Measurements from ENCODE around the gene EPHA7. TPM values are rescaled to one million over a fixed set of nuclear protein-coding genes. Genes with fewer than 3 reads are reported as not detected.

Gene EPHA7
- total and polyA plus RNA-seq, 2 experiments from 2014 or later, result 6.9 to 19.2 TPM

- H3K36me3 ChIP-seq (replicated peaks; ENCODE audit: insufficient read depth, low read depth), result no peaks in the 10 kb centered on the region
- no peaks in the 10 kb centered on the region for H3K9me3 ChIP-seq (ENCODE audit: low read depth)
- no peaks in the 10 kb centered on the region for H3K9me2 ChIP-seq (replicated peaks; ENCODE audit: insufficient read depth)
- H3K4me2 ChIP-seq, result no peak overlapping the region
- H3K4me1 ChIP-seq (ENCODE audit: insufficient read depth), result peaks cover 7% of the 10 kb centered on the region
- no peaks in the 10 kb centered on the region for H3K27me3 ChIP-seq
- H2AFZ ChIP-seq, result no peak overlapping the region
- 92% methylated on average over 1 of the region's 1 CpG for WGBS (ENCODE audit: low lambda C conversion rate, missing lambda C conversion rate)
- no peak overlapping the region for H3K4me3 ChIP-seq
- H3K27ac ChIP-seq, result no peak overlapping the region
- H4K20me1 ChIP-seq (ENCODE audit: insufficient read depth, poor library complexity, severe bottlenecking), result no peaks in the 10 kb centered on the region
- DNase-seq (ENCODE audit: low spot score), result no peak
- no peak for TF ChIP-seq CTCF (IDR thresholded peaks at IDR 0.05; ENCODE audit: poor library complexity)
- no peak for TF ChIP-seq EZH2phosphoT487 (IDR thresholded peaks at IDR 0.05; ENCODE audit: low read depth, severe bottlenecking, unreplicated experiment)
- no peaks in the 10 kb centered on the region for H3K79me2 ChIP-seq
Observed at GRCh38 chr6:93196406-93196970, 222.9 kb downstream of the EPHA7 start.

GRCh38 chr6:93194480-93194879 lies 224.9 kb downstream of the EPHA7 start:
- Histone ChIP-seq H3K36me3 (replicated peaks; ENCODE audit: insufficient read depth, low read depth) (no peaks in the 10 kb centered on the region), H4K20me1 (ENCODE audit: insufficient read depth, poor library complexity, severe bottlenecking) (no peaks in the 10 kb centered on the region), H3K4me3 (no peak overlapping the region), H3K27ac (no peak overlapping the region), H3K9me2 (replicated peaks; ENCODE audit: insufficient read depth) (no peaks in the 10 kb centered on the region), H2AFZ (no peak overlapping the region), H3K27me3 (no peaks in the 10 kb centered on the region), H3K4me2 (peak overlapping the region; percentile 0), H3K9me3 (ENCODE audit: low read depth) (no peaks in the 10 kb centered on the region), H3K4me1 (ENCODE audit: insufficient read depth) (peaks cover 7% of the 10 kb centered on the region), H3K79me2 (no peaks in the 10 kb centered on the region)
- TF ChIP-seq EZH2 (IDR thresholded peaks at IDR 0.05; ENCODE audit: borderline replicate concordance) (no peak), CTCF (IDR thresholded peaks at IDR 0.05; ENCODE audit: poor library complexity) (no peak)
- no peak for DNase-seq (ENCODE audit: low spot score)

- TF ChIP-seq EZH2 (IDR thresholded peaks at IDR 0.05; ENCODE audit: borderline replicate concordance) (no peak), CTCF (IDR thresholded peaks at IDR 0.05; ENCODE audit: poor library complexity) (no peak), EZH2phosphoT487 (IDR thresholded peaks at IDR 0.05; ENCODE audit: low read depth, severe bottlenecking, unreplicated experiment) (no peak)
Observed at GRCh38 chr6:93193868-93194267, 225.5 kb downstream of the EPHA7 start.

More at GRCh38 chr6:93193868-93194267, 225.5 kb downstream of the EPHA7 start:
- H2AFZ ChIP-seq, result no peak overlapping the region
- H4K20me1 ChIP-seq (ENCODE audit: insufficient read depth, poor library complexity, severe bottlenecking), result no peaks in the 10 kb centered on the region
- no peak overlapping the region for H3K27ac ChIP-seq
- WGBS (ENCODE audit: low lambda C conversion rate, missing lambda C conversion rate), result 62% methylated on average over 2 of the region's 2 CpGs
- no peaks in the 10 kb centered on the region for H3K9me2 ChIP-seq (replicated peaks; ENCODE audit: insufficient read depth)
- no peaks in the 10 kb centered on the region for H3K9me3 ChIP-seq (ENCODE audit: low read depth)
- no peaks in the 10 kb centered on the region for H3K27me3 ChIP-seq
- no peaks in the 10 kb centered on the region for H3K36me3 ChIP-seq (replicated peaks; ENCODE audit: insufficient read depth, low read depth)
- no peaks in the 10 kb centered on the region for H3K79me2 ChIP-seq
- H3K4me2 ChIP-seq, result no peak overlapping the region
- no peak for DNase-seq (ENCODE audit: low spot score)
- H3K4me1 ChIP-seq (ENCODE audit: insufficient read depth), result peaks cover 7% of the 10 kb centered on the region
- no peak overlapping the region for H3K4me3 ChIP-seq

All from hepatocyte (in vitro differentiated cells).